OCI-LY1 (cell line): Measurements from ENCODE around the gene DPP9.

Experiments
- H2AFZ ChIP-seq: fragments of 200-600 bp; sonication (generic), shearing (Covaris generic); 2 replicates; pipeline ENCODE4 v1.6.0; 2014; ENCODE audit warnings: antibody characterized with exemption, mild to moderate bottlenecking, low read length
- H3F3A ChIP-seq: fragments of 200-600 bp; sonication (generic), shearing (Covaris generic); 2 replicates; pipeline ENCODE4 v1.6.0; 2014; ENCODE audit warnings: mild to moderate bottlenecking, antibody characterized with exemption, low read length, moderate library complexity; ENCODE audit not compliant: insufficient read depth
- H3K27ac ChIP-seq: fragments of 200-600 bp; sonication (generic); 2 replicates; pipeline ENCODE4 v1.5.1; 2014; ENCODE audit warnings: low read length, mixed run types, mild to moderate bottlenecking, low read depth; ENCODE audit not compliant: poor library complexity, severe bottlenecking
- H3K27me3 ChIP-seq: fragments of 200-600 bp; sonication (generic); 2 replicates; pipeline ENCODE4 v1.6.0; 2014; ENCODE audit warnings: antibody characterized with exemption, mild to moderate bottlenecking, low read length, moderate library complexity; ENCODE audit not compliant: insufficient read depth
- H3K36me3 ChIP-seq: fragments of 200-600 bp; sonication (generic); 2 replicates; pipeline ENCODE4 v1.6.1; 2014; ENCODE audit warnings: mild to moderate bottlenecking, antibody characterized with exemption, low read length, moderate library complexity, mixed read lengths; ENCODE audit not compliant: insufficient read depth
- H3K4me1 ChIP-seq: fragments of 200-600 bp; sonication (generic); 2 replicates; pipeline ENCODE4 v1.5.1; 2014; ENCODE audit warnings: mild to moderate bottlenecking, low read length, moderate library complexity; ENCODE audit not compliant: insufficient read depth, severe bottlenecking
- H3K4me2 ChIP-seq: fragments of 200-600 bp; sonication (generic), shearing (Covaris generic); 2 replicates; pipeline ENCODE4 v1.6.1; 2014; ENCODE audit warnings: low read length
- H3K4me3 ChIP-seq: fragments of 200-600 bp; sonication (generic); 2 replicates; pipeline ENCODE4 v1.5.1; 2014; ENCODE audit warnings: low read length, low read depth, mild to moderate bottlenecking, mixed read lengths; ENCODE audit not compliant: poor library complexity, severe bottlenecking
- H3K79me2 ChIP-seq: fragments of 200-600 bp; shearing (Covaris generic); 2 replicates; pipeline ENCODE4 v1.6.1; 2016; ENCODE audit warnings: mixed run types, low read length, mixed read lengths; ENCODE audit not compliant: insufficient read depth
- H3K9ac ChIP-seq: fragments of 200-600 bp; sonication (generic), shearing (Covaris generic); 2 replicates; pipeline ENCODE4 v1.6.1; 2014; ENCODE audit warnings: mild to moderate bottlenecking, low read length, mixed read lengths
- H3K9me2 ChIP-seq: fragments of 200-600 bp; sonication (generic), shearing (Covaris generic); 2 replicates; pipeline ENCODE4 v1.6.1; 2014; ENCODE audit warnings: low read depth, mild to moderate bottlenecking, low read length, mixed read lengths
- H3K9me3 ChIP-seq: fragments of 200-600 bp; shearing (Covaris generic); 2 replicates; pipeline ENCODE4 v1.6.1; 2014; ENCODE audit warnings: low read length, mixed read lengths
- H4K20me1 ChIP-seq: fragments of 200-600 bp; sonication (generic), shearing (Covaris generic); 2 replicates; pipeline ENCODE4 v1.6.0; 2016; ENCODE audit warnings: mild to moderate bottlenecking, low read length; ENCODE audit not compliant: insufficient read depth
- EZH2 ChIP-seq: fragments of 200-600 bp; sonication (generic), shearing (Covaris generic); IDR thresholded peaks from 2 replicates; pipeline ENCODE4 v1.8.0; 2017; ENCODE audit warnings: borderline replicate concordance, mixed run types, mild to moderate bottlenecking, antibody characterized with exemption, low read length, moderate library complexity, mixed read lengths
- TF ChIP-seq, protein P1 (sequence below): fragments of 200-600 bp; sonication (generic), shearing (Covaris generic); IDR thresholded peaks from 2 replicates; pipeline ENCODE4 v1.5.1; 2017; ENCODE audit warnings: mild to moderate bottlenecking, antibody characterized with exemption, low read length, moderate library complexity, mixed read lengths

Gene DPP9

DNA sequence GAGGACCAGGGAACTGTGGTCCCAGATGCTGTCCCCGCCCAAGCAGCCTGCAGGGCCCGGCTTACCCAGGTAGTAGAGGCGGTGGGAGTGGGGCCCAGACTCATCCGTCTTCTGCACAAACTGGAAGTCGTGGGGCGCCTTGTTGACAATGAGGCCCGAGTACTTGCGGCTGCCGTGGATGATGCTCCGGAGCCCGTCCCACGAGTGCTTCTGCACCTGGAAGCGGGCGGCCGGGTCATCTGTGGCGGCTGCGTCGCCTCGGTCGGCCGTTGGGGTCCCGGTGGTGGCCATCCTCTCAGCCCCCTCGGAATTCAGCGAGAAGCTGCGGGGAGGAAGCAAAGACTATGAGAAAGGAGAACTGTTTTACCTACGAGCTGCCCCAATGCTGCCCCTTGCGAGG, 9.6 kb downstream of the DPP9 start:
- Histone ChIP-seq H3K4me2 (no peak overlapping the region), H3F3A (no peaks in the 10 kb centered on the region), H3K27ac (no peak overlapping the region), H3K4me1 (no peaks in the 10 kb centered on the region), H3K9me2 (no peaks in the 10 kb centered on the region), H3K9ac (no peak overlapping the region), H3K9me3 (no peaks in the 10 kb centered on the region), H2AFZ (no peak overlapping the region), H3K36me3 (peaks cover 79% of the 10 kb centered on the region), H3K79me2 (no peaks in the 10 kb centered on the region), H4K20me1 (no peaks in the 10 kb centered on the region), H3K4me3 (no peak overlapping the region), H3K27me3 (no peaks in the 10 kb centered on the region)
- TF ChIP-seq, protein P1, sequence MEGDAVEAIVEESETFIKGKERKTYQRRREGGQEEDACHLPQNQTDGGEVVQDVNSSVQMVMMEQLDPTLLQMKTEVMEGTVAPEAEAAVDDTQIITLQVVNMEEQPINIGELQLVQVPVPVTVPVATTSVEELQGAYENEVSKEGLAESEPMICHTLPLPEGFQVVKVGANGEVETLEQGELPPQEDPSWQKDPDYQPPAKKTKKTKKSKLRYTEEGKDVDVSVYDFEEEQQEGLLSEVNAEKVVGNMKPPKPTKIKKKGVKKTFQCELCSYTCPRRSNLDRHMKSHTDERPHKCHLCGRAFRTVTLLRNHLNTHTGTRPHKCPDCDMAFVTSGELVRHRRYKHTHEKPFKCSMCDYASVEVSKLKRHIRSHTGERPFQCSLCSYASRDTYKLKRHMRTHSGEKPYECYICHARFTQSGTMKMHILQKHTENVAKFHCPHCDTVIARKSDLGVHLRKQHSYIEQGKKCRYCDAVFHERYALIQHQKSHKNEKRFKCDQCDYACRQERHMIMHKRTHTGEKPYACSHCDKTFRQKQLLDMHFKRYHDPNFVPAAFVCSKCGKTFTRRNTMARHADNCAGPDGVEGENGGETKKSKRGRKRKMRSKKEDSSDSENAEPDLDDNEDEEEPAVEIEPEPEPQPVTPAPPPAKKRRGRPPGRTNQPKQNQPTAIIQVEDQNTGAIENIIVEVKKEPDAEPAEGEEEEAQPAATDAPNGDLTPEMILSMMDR, result no peak
- no peak for TF ChIP-seq EZH2

DNA sequence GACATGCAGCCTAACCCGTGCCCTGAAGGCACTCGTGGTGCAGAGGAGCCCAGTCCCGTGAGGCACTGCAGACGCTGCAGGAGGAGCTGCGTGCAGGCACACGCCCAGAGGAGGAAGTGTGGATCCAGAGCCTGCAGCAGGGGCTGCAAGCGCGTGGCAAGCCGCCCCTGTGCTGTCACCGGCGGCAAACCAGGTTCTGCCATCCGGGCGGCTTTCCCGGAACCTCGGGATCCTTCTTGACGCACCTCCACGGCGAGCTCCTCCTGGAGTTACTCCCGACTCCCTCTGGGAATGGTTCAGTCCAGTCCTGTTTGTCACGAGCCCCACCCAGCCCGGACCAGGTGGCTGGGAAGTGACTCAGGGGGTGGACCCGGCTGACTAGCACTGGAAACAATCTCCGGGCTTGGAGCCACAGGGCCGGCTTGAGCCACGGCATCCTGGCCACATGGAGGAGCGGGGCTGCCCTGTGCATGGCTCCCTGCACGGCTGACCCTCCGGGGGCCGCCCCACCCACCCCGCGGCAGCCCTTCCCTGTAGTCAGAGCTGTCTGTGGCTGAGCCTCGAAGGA, 10.2 kb downstream of the DPP9 start:
- no peak overlapping the region for H3K9ac ChIP-seq
- H3K79me2 ChIP-seq, result no peaks in the 10 kb centered on the region
- no peak overlapping the region for H3K4me3 ChIP-seq
- H3K27me3 ChIP-seq, result no peaks in the 10 kb centered on the region
- no peak overlapping the region for H3K27ac ChIP-seq
- TF ChIP-seq EZH2, result no peak
- TF ChIP-seq, protein P1, result no peak
- no peak overlapping the region for H2AFZ ChIP-seq
- H3K36me3 ChIP-seq, result peaks cover 75% of the 10 kb centered on the region
- no peaks in the 10 kb centered on the region for H4K20me1 ChIP-seq
- no peaks in the 10 kb centered on the region for H3K9me2 ChIP-seq
- no peak overlapping the region for H3K4me2 ChIP-seq
- H3K9me3 ChIP-seq, result no peaks in the 10 kb centered on the region
- H3F3A ChIP-seq, result no peaks in the 10 kb centered on the region
- no peaks in the 10 kb centered on the region for H3K4me1 ChIP-seq

DNA sequence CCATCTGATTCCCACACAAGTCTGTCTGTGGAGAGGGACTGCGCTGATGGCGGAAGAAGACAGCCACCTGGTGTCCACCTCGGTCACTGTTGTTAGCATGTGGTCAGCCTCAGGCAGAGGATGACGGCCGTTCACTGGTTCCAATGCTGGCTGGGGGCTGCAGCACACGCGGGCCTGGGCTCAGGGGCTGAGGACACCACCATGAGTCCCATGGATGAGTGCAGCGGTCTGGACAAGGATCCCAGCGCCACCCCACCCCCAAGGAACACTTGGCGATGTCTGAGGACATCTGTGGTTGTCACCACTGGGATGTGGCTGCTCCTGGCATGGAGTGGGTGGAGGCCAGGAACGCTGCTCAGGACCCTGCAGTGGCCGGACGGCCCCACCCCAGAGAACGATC, 10.9 kb downstream of the DPP9 start:
- Histone ChIP-seq H2AFZ (no peak overlapping the region), H3K4me3 (no peak overlapping the region), H3K9ac (no peak overlapping the region), H3K79me2 (no peaks in the 10 kb centered on the region), H3K9me2 (no peaks in the 10 kb centered on the region), H3K4me1 (no peaks in the 10 kb centered on the region), H3K4me2 (no peak overlapping the region), H3K27ac (no peak overlapping the region), H4K20me1 (no peaks in the 10 kb centered on the region), H3K27me3 (no peaks in the 10 kb centered on the region), H3K9me3 (no peaks in the 10 kb centered on the region), H3F3A (no peaks in the 10 kb centered on the region), H3K36me3 (peaks cover 68% of the 10 kb centered on the region)
- TF ChIP-seq, protein P1, result no peak
- TF ChIP-seq EZH2, result no peak
